Smooth muscle cell (in vitro differentiated cells): ENCODE results near the gene FNDC7. TPM values are rescaled to one million over a fixed set of nuclear protein-coding genes. Genes with fewer than 3 reads are reported as not detected.
"Not testable (repeated sequence)": the region's sequence is repeated elsewhere in the genome, so short reads cannot be mapped to it uniquely, and the experiment has no call there.

Source experiments
- DNase-seq: peaks from one replicate; lab custom pipeline; 2025; ENCODE audit not compliant: unreplicated experiment; lab: John Stamatoyannopoulos, UW
- H2AFZ ChIP-seq: fragments of 200-600 bp; sonication (generic); 2 replicates; pipeline ENCODE4 v1.6.0; 2016; ENCODE audit warnings: antibody characterized with exemption, low read depth, mild to moderate bottlenecking
- H3F3A ChIP-seq: fragments of 200-600 bp; sonication (generic); 2 replicates; pipeline ENCODE4 v1.6.0; 2017; ENCODE audit warnings: antibody characterized with exemption, low read depth
- H3K27ac ChIP-seq: fragments of 200-600 bp; sonication (generic); 2 replicates; pipeline ENCODE4 v1.5.1; 2016; ENCODE audit warnings: low read depth, mild to moderate bottlenecking
- H3K27me3 ChIP-seq: fragments of 200-600 bp; sonication (generic); 2 replicates; pipeline ENCODE4 v1.6.1; 2016; ENCODE audit warnings: low read depth, mild to moderate bottlenecking
- H3K36me3 ChIP-seq: fragments of 200-600 bp; sonication (generic); 2 replicates; pipeline ENCODE4 v1.5.1; 2016; ENCODE audit warnings: low read depth
- H3K4me1 ChIP-seq: fragments of 200-600 bp; sonication (generic); 2 replicates; pipeline ENCODE4 v1.5.1; 2016; ENCODE audit warnings: low read depth
- H3K4me2 ChIP-seq: fragments of 200-600 bp; sonication (generic); 2 replicates; pipeline ENCODE4 v1.6.0; 2016; ENCODE audit warnings: mild to moderate bottlenecking
- H3K4me3 ChIP-seq: fragments of 200-600 bp; sonication (generic); 2 replicates; pipeline ENCODE4 v1.5.1; 2016; ENCODE audit warnings: mild to moderate bottlenecking
- H3K79me2 ChIP-seq: fragments of 200-600 bp; sonication (generic); 2 replicates; pipeline ENCODE4 v1.6.0; 2016; ENCODE audit warnings: low read depth, mild to moderate bottlenecking
- H3K9ac ChIP-seq: fragments of 200-600 bp; sonication (generic); 2 replicates; pipeline ENCODE4 v1.6.0; 2016; ENCODE audit warnings: low read depth
- H3K9me3 ChIP-seq: fragments of 200-600 bp; sonication (generic); replicated peaks from 2 replicates; pipeline ENCODE4 v1.5.1; 2016; ENCODE audit warnings: low read depth
- H4K20me1 ChIP-seq: fragments of 200-600 bp; sonication (generic); 2 replicates; pipeline ENCODE4 v1.6.0; 2016; ENCODE audit warnings: low read depth
- CTCF ChIP-seq: fragments of 200-600 bp; sonication (generic); IDR thresholded peaks from 2 replicates; pipeline ENCODE4 v1.5.1; 2017; ENCODE audit warnings: borderline replicate concordance, mild to moderate bottlenecking, antibody characterized with exemption; ENCODE audit not compliant: insufficient read depth, poor library complexity, severe bottlenecking
- WGBS: methylation state at CpG from one replicate; pipeline ENCODE4 v1.1.7; 2016; ENCODE audit warnings: low lambda C conversion rate; 5-methylcytosine and 5-hydroxymethylcytosine counted together
- polyA plus RNA-seq: library from polyadenylated mRNA; unstranded; fragments of >200 nt; fragmentation: Nextera tagmentation; extraction: Ambion mirVana; gene quantifications from 2 replicates; pipeline ENCODE4 v1.2.1, GENCODE V29; 2016
- total RNA-seq: library from RNA; depleted of rRNA; stranded (reverse); fragments of >200 nt; gene quantifications from 2 replicates; pipeline ENCODE4 v1.2.3, GENCODE V29; 2014

Gene FNDC7
- total and polyA plus RNA-seq, 2 experiments from 2014 or later, result 0.18 TPM; not detected in 1

- no peaks in the 10 kb centered on the region for H3F3A ChIP-seq
- H3K9me3 ChIP-seq, result no peaks in the 10 kb centered on the region
- no peak overlapping the region for H3K4me3 ChIP-seq
- WGBS, result 95% methylated on average over 5 of the region's 5 CpGs
- no peak overlapping the region for H3K27ac ChIP-seq
- H3K9ac ChIP-seq, result no peak overlapping the region
- H3K79me2 ChIP-seq, result no peaks in the 10 kb centered on the region
- TF ChIP-seq CTCF, result no peak
- H3K4me2 ChIP-seq, result no peak overlapping the region
- H2AFZ ChIP-seq, result no peak overlapping the region
- no peaks in the 10 kb centered on the region for H3K27me3 ChIP-seq
- H3K4me1 ChIP-seq, result no peaks in the 10 kb centered on the region
- DNase-seq, result no peak
- no peaks in the 10 kb centered on the region for H4K20me1 ChIP-seq
- no peaks in the 10 kb centered on the region for H3K36me3 ChIP-seq
These were observed 42.5 kb upstream of the FNDC7 start for GRCh38 chr1:108670131-108670773.

- WGBS, result 86% methylated on average over 2 of the region's 2 CpGs
- Histone ChIP-seq H3K4me3 (no peak overlapping the region), H3K27ac (no peak overlapping the region), H3F3A (no peaks in the 10 kb centered on the region), H3K4me2 (no peak overlapping the region), H3K27me3 (no peaks in the 10 kb centered on the region), H3K36me3 (no peaks in the 10 kb centered on the region), H4K20me1 (no peaks in the 10 kb centered on the region), H3K4me1 (no peaks in the 10 kb centered on the region), H3K9ac (no peak overlapping the region), H3K79me2 (no peaks in the 10 kb centered on the region), H2AFZ (no peak overlapping the region), H3K9me3 (no peaks in the 10 kb centered on the region)
- no peak for TF ChIP-seq CTCF
- no peak for DNase-seq
These were observed 41.6 kb upstream of the FNDC7 start for GRCh38 chr1:108671143-108671542.

GRCh38 chr1:108678706-108679105 is 34.0 kb upstream of the FNDC7 start:
- no peak overlapping the region for H3K27ac ChIP-seq
- no peak for DNase-seq
- no peaks in the 10 kb centered on the region for H4K20me1 ChIP-seq
- WGBS, result 90% methylated on average over 4 of the region's 4 CpGs
- H3K27me3 ChIP-seq, result no peaks in the 10 kb centered on the region
- no peaks in the 10 kb centered on the region for H3K79me2 ChIP-seq
- no peak overlapping the region for H2AFZ ChIP-seq
- no peak overlapping the region for H3K9ac ChIP-seq
- H3K4me3 ChIP-seq, result no peak overlapping the region
- H3K9me3 ChIP-seq, result no peaks in the 10 kb centered on the region
- peaks cover 6% of the 10 kb centered on the region for H3K4me1 ChIP-seq
- H3K4me2 ChIP-seq, result no peak overlapping the region
- TF ChIP-seq CTCF, result no peak
- H3F3A ChIP-seq, result no peaks in the 10 kb centered on the region
- no peaks in the 10 kb centered on the region for H3K36me3 ChIP-seq

- 92% methylated on average over 10 of the region's 10 CpGs for WGBS
- Histone ChIP-seq H2AFZ (no peak overlapping the region), H3F3A (no peaks in the 10 kb centered on the region), H3K9ac (no peak overlapping the region), H3K4me3 (no peak overlapping the region), H3K27me3 (no peaks in the 10 kb centered on the region), H3K4me2 (no peak overlapping the region), H3K79me2 (no peaks in the 10 kb centered on the region), H3K9me3 (no peaks in the 10 kb centered on the region), H4K20me1 (no peaks in the 10 kb centered on the region), H3K36me3 (no peaks in the 10 kb centered on the region), H3K27ac (no peak overlapping the region), H3K4me1 (peaks cover 6% of the 10 kb centered on the region)
- no peak for TF ChIP-seq CTCF
- no peak for DNase-seq
These were observed 33.0 kb upstream of the FNDC7 start for GRCh38 chr1:108679586-108680213.

GRCh38 chr1:108681701-108682100 is 31.0 kb upstream of the FNDC7 start:
- not testable (repeated sequence) for H3K4me2 ChIP-seq, H3K4me3 ChIP-seq, H3F3A ChIP-seq, H3K9ac ChIP-seq, H3K36me3 ChIP-seq, DNase-seq, H3K27me3 ChIP-seq, H4K20me1 ChIP-seq, H3K27ac ChIP-seq, H3K9me3 ChIP-seq, H3K79me2 ChIP-seq, H3K4me1 ChIP-seq
- WGBS, result 73% methylated on average over 4 of the region's 4 CpGs
- H2AFZ ChIP-seq, result peak overlapping the region; percentile 4
